Ascending aorta (tissue), 2 donors: Measurements from ENCODE around the gene OCRL. TPM values are rescaled to one million over a fixed set of nuclear protein-coding genes. Genes with fewer than 3 reads are reported as not detected.

Experiments used
- DNase-seq, 2 donors: peaks; one replicate each; pipeline ENCODE4 v3.0.0-alpha.2; 2019; ENCODE audit warnings: low spot score in 2 of 2
- H3K27ac ChIP-seq, 2 donors: fragments of 200-600 bp; sonication (generic); one replicate each; pipeline ENCODE4 v1.5.1; 2016 to 2017; ENCODE audit warnings: mild to moderate bottlenecking in 1 of 2
- H3K27me3 ChIP-seq: fragments of 200-600 bp; sonication (generic); one replicate; pipeline ENCODE4 v1.5.1; 2017
- H3K36me3 ChIP-seq, 2 donors: fragments of 200-600 bp; sonication (generic); one replicate each; pipeline ENCODE4 v1.5.1; 2016
- H3K4me1 ChIP-seq, 2 donors: fragments of 200-600 bp; sonication (generic); one replicate each; pipeline ENCODE4 v1.5.1; 2016 to 2017; ENCODE audit warnings: mild to moderate bottlenecking in 1 of 2
- H3K4me3 ChIP-seq, 2 donors: fragments of 200-600 bp; sonication (generic); one replicate each; pipeline ENCODE4 v1.5.1; 2016 to 2017; ENCODE audit warnings: mild to moderate bottlenecking in 1 of 2
- H3K9me3 ChIP-seq, 2 donors: fragments of 200-600 bp; sonication (generic); one replicate each; pipeline ENCODE4 v1.5.1; 2016
- intact Hi-C: fragments of 100-400 bp; cut with DNase I; formaldehyde crosslinking; loops from one replicate; pipeline ENCODE4 v1.15.1; 2023
- total RNA-seq: library from RNA; depleted of rRNA; stranded (reverse); fragments of >200 nt; gene quantifications from one replicate; pipeline ENCODE4 v1.1.0, GENCODE V29; 2016
- TF ChIP-seq, protein P1 (sequence below), 3 experiments: fragments of 200-600 bp in 2 of 3; fragments of 450-650 bp in 1 of 3; sonication (generic) in 2 of 3; IDR thresholded peaks; one replicate each; pipeline ENCODE4 v1.5.1; 2016 to 2019; ENCODE audit warnings: antibody characterized with exemption in 3 of 3, mild to moderate bottlenecking in 1 of 3, moderate library complexity in 1 of 3

The OCRL gene
- total RNA-seq, 1 donor from 2014 or later: 22.4 TPM

DNA sequence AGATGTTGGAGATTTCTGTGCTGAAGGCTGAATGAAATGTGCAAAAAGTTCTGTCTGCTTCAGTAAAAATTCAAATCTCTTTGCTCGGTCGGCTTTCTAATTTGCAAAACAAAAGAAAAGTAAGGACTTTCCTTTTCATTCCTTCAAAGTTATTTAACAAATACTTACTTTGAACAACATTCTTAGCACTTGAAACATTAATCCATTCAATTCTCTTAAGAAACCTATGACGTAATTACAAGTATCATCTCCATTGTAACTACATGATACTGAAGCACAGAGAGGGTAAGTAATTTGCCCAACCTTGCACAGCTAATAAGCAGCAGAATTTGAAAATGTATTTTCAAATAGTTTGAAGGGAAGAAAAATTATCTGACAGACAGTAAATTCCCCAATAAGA is 23.7 kb upstream of the OCRL start:
- Histone ChIP-seq H3K27me3 (no peaks in the 10 kb centered on the region), H3K4me3 (no peak overlapping the region), H3K9me3 (no peaks in the 10 kb centered on the region), H3K4me1 (no peaks in the 10 kb centered on the region), H3K27ac (no peak overlapping the region), H3K36me3 (peaks cover 3 to 9% of the 10 kb centered on the region in 2 donors)
- intact Hi-C loops: no loop called here
- no peak for DNase-seq
- TF ChIP-seq, protein P1, sequence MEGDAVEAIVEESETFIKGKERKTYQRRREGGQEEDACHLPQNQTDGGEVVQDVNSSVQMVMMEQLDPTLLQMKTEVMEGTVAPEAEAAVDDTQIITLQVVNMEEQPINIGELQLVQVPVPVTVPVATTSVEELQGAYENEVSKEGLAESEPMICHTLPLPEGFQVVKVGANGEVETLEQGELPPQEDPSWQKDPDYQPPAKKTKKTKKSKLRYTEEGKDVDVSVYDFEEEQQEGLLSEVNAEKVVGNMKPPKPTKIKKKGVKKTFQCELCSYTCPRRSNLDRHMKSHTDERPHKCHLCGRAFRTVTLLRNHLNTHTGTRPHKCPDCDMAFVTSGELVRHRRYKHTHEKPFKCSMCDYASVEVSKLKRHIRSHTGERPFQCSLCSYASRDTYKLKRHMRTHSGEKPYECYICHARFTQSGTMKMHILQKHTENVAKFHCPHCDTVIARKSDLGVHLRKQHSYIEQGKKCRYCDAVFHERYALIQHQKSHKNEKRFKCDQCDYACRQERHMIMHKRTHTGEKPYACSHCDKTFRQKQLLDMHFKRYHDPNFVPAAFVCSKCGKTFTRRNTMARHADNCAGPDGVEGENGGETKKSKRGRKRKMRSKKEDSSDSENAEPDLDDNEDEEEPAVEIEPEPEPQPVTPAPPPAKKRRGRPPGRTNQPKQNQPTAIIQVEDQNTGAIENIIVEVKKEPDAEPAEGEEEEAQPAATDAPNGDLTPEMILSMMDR (IDR thresholded peaks at IDR 0.05): no peak

DNA sequence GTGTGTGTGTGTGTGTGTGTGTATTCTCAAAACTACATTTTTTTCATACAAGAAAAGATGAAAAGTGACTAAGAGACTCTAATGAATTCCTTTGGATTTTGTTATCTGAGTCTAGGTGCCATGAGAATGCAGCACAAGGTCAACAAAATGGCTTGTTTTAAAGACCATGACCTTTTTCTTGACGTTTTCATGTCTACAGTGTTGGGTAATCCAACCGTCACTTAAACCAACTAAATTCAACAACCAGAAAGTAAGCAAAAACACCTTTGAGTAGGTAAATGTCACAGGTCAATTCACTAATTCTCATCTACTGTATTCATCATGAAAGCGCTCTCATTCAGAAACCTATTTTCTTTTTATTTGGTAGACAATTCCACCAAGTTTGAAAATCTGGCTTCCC is 19.9 kb upstream of the OCRL start:
- H3K27ac ChIP-seq: no peak overlapping the region
- no peaks in the 10 kb centered on the region for H3K27me3 ChIP-seq
- intact Hi-C loops: loop anchor here (5.0 kb wide), 1 partner anchor 322 kb away; the partner anchor contains the start of gene ZDHHC9
- H3K4me3 ChIP-seq: no peak overlapping the region
- no peak for DNase-seq
- H3K36me3 ChIP-seq: peaks cover under 1 to 5% of the 10 kb centered on the region in 2 donors
- no peaks in the 10 kb centered on the region for H3K4me1 ChIP-seq
- TF ChIP-seq, protein P1 (IDR thresholded peaks at IDR 0.05): no peak
- no peaks in the 10 kb centered on the region for H3K9me3 ChIP-seq

DNA sequence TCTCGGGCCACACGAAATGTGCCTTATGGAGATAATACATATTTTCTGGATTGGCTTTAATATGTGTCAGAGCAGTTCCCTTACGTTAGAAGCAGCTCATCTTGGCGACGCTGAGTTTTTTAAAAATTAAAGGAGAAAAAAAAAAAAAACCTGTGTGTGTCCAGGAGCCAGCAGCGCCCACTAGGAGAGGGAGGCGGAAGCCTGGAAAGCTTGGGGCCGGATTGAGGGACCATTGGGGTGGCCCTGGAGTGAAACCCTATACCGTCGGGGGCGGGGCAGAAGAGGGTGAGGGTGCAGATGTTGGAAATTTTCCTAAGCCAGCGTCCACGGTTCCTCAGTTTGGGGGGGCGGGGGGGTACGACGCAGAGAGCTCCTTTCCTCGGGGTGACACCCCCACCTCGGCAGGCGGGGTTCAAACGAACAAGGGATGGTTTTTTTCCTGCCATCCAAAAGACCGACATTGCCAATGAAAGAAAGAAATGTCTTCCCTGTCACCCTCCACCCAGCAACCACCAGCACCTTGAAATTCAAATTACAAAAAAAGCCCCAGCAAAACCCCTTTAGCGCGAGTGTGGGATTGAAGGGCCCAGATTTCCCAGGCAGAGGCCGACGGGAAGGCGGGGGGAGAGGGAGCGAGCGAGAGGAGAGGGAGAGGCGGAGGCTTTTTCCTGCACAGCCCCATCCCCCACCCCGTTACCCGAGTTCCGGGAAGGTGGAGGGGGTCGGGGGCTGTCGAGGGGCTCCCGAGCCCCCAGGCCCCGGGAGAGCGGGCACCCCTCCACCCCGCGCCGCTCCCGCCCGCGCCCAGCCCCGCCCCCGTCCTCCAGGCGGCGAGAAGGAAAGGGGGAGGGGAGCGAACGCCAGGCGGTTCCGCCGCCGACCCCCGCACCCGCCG is 17.6 kb upstream of the OCRL start:
- no peaks in the 10 kb centered on the region for H3K9me3 ChIP-seq
- peak overlapping the region; percentile 87 to 91 for H3K27ac ChIP-seq
- peak in 1 of 2 donors; percentile 72 for DNase-seq
- no peaks in the 10 kb centered on the region for H3K27me3 ChIP-seq
- no peaks in the 10 kb centered on the region for H3K36me3 ChIP-seq
- TF ChIP-seq, protein P1 (IDR thresholded peaks at IDR 0.05): no peak
- intact Hi-C loops: loop anchor here (1.0 to 5.0 kb wide), 2 partner anchors 18 to 320 kb away; partner anchors contain the start of genes OCRL and ZDHHC9
- H3K4me1 ChIP-seq: no peaks in the 10 kb centered on the region
- peak overlapping the region; percentile 62 to 86 for H3K4me3 ChIP-seq

DNA sequence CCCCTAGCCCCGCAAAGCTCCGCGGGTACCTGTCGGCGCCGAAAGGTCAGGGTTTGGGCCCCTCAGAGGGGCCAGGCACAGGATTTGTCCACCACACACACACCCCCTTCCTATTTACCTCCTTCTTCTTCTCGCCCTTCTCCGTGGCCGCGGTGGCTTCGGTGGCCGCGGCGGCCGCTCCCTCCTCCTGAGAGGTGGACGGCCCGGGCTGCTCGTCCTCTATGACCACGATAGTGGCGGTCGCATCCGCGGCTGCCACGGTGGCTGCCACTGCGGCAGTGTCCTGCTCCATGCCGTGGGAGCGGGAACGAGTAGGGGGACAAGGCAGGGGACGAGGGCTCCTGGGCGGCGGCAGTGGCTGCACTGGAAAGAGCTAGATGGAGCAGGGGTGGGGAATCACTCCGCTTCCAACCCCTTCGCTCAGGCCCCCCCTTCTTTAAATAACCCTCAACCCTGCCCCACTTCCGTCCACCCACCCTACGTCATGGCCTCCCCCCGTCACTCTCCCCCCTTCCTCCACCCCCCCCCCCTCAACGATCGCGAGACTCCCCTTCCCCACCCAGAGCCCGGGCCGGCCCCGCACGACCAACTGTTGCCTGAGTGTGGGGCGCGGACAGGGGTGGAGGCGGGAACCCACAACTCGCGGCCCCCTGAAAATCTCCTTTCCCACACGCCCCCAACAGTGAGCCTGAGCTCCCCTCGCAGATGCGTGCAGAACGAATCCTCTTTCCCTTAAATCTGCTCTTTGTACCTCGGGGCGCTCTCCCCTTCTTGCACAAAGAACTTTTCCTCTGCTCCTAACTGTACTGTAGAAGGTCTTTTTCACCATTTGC is 16.8 kb upstream of the OCRL start, which contains the start of gene SMARCA1:
SMARCA1 (minus strand) TSS at position 412 of the 833 bp plus-strand sequence; CDS start at position 292, 120 bp downstream.
- Histone ChIP-seq H3K4me1 (no peaks in the 10 kb centered on the region), H3K36me3 (no peaks in the 10 kb centered on the region), H3K4me3 (peak within 1 kb of the TSS; percentile 62 to 86), H3K27me3 (no peaks in the 10 kb centered on the region), H3K27ac (peak within 1 kb of the TSS; percentile 87 to 91), H3K9me3 (no peaks in the 10 kb centered on the region)
- no peak for DNase-seq
- intact Hi-C loops: loop anchor here (1.0 to 5.0 kb wide), 2 partner anchors 17 to 319 kb away; partner anchors contain the start of genes OCRL and ZDHHC9
- TF ChIP-seq, protein P1 (IDR thresholded peaks at IDR 0.05): no peak

DNA sequence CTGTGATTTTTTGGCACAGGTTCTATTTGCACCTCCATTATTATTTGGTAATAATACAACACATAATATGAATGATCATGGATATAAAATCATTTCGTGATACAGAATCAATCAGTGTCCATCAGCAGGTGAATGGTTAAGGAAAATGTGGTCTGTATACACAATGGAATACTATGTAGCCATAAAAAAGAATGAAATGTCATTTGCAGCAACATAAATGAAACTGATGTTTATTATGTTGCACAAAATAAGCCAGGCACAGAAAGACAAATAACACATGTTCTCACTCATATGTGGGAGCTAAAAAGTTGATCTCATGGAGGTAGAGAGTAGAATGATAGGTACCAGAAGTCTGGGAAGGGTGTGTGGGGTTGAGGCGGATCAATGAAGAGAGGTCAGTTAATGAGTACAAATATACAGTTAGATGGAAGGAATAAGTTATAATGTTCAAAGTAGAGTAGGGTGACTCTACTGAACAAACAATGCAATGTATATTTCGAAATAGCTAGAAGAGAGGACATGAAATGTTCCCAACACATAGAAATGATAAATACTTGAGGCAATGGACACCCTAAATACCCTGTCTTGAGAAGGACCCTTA is 15.7 kb upstream of the OCRL start:
- TF ChIP-seq, protein P1 (IDR thresholded peaks at IDR 0.05): no peak
- intact Hi-C loops: loop anchor here (5.0 kb wide), 1 partner anchor 318 kb away; the partner anchor contains the start of gene ZDHHC9
- DNase-seq: no peak
- Histone ChIP-seq H3K9me3 (no peaks in the 10 kb centered on the region), H3K36me3 (no peaks in the 10 kb centered on the region), H3K27ac (no peak overlapping the region), H3K4me1 (no peaks in the 10 kb centered on the region), H3K27me3 (no peaks in the 10 kb centered on the region), H3K4me3 (no peak overlapping the region)
